ENCODE results near the gene HOXA13.

Gene HOXA13

DNA sequence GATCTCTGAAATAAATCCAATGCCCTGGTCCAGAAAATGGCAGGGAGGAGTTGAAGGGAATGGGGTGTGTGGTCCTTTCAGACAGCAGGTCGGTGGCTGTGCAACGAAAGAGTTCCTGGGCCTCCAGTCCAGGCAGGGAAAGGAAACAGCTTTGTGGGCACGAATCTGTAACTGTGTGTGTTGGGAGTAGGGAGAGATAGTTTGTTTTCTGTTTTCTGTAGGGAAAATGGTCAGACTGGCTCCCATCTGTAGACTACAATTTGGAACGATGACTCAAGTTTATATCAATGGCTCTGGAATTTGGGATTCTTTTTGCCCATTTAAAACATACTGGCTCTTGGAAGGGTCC is 32.0 kb downstream of the HOXA13 start:
- DNase-seq, result no peak

DNA sequence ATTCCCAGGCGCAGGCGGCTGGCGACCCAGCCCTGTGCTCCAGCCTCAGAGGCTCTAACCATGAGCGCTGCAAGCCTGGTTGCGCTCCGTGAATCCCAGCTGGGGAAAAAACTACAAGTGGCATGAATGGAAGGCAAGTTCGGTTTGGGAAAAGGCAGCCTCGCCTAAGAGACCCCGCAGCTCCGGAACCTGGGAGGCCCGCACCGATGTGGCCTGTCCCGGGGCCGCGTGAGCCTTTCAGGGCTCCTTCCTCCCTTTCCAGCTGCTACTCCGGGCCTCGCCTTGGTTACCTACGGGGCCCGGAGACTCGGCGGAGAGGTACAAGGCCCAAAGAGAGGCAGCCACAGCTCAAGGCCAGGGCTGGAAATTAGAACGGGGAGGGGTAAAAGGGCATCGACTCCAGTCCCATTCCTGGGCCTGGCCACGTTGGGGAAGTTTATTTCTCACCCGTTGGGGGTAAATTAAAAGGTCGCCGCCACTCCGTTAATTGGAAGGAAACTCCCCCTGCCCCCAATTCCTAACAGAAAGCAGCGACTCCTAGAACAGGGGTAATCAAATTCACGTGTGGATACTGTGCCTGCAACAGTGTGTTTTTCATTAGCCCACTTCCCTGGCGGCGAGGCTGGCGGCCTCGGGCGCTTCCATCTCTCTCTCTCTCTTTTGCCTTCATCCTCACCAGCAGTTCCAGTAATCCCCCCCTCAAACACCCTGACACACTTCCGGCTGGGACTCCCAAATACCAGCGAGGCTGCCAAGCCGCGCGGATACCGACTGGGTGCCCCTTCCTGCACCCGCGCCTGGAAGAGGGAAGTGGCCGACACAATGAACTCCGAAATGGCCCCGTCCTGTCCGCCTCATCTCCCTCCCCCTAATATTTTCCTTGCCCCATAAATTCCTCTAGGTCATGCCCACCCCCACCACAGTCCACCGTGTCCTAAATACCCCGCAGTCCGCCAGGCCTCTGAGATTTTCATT is 33.1 kb downstream of the HOXA13 start:
- DNase-seq, result no peak

DNA sequence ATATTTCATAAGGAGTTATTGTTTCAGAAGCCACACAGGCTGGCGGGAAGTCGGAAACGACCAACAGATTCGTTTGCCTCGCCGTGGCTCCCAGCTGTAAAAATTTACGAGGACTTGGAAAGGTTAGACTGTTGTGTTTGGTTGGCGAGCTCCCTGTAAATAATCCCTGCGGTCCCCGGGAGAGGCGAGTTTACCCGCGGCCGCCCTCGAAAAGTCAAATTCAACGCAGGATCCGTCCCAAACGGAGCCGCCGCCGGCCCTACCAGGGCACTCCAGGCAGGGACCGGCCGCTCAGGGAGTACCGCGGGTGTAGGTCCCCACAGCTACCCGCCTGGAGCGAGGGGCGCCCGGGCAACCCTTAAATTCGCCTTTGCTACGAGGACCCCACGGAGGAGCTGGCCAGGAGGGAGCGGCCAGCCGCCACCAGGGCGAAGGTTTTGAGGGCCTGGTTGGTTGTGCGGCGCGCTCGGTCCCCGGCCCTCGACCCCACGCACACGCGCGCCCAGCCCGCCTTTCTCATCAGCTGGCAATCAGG is 33.8 kb downstream of the HOXA13 start:
- no peak for DNase-seq

DNA sequence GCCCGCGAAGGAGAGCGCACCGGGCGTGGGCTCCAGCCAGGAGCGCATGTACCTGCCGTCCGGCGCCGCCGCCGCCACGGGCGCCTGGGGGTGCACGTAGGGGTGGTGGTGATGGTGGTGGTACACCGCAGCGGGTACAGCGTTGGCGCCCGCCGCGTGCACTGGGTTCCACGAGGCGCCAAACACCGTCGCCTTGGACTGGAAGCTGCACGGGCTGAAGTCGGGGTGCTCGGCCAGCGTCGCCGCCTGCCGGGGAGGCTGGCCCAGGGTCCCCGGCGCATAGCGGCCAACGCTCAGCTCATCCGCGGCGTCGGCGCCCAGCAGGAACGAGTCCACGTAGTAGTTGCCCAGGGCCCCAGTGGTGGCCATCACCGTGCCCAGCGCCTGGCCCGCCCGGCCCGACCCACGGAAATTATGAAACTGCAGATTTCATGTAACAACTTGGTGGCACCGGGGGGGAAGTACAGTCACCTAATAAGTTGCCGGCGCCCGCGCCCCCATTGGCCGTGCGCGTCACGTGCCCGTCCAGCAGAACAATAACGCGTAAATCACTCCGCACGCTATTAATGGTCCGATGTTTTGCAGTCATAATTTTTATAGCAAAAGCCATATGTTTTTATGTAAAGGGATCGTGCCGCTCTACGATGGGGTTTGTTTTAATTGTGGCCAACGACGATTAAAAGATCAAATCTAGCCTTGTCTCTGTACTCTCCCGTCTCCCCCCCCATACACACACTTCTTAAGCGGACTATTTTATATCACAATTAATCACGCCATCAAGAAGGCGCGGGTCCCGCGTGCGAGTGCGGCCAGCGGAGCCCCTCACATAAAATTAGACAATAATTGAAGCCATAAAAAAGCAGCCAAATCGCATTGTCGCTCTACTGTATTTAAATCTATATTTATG is 34.5 kb downstream of the HOXA13 start, which contains the start of gene HOXA9:
Gene HOXA9, minus strand, starts transcription at position 449 of the 907 bp plus-strand sequence. Its CDS starts 80 bp downstream, at position 369.
- no peak for DNase-seq

DNA sequence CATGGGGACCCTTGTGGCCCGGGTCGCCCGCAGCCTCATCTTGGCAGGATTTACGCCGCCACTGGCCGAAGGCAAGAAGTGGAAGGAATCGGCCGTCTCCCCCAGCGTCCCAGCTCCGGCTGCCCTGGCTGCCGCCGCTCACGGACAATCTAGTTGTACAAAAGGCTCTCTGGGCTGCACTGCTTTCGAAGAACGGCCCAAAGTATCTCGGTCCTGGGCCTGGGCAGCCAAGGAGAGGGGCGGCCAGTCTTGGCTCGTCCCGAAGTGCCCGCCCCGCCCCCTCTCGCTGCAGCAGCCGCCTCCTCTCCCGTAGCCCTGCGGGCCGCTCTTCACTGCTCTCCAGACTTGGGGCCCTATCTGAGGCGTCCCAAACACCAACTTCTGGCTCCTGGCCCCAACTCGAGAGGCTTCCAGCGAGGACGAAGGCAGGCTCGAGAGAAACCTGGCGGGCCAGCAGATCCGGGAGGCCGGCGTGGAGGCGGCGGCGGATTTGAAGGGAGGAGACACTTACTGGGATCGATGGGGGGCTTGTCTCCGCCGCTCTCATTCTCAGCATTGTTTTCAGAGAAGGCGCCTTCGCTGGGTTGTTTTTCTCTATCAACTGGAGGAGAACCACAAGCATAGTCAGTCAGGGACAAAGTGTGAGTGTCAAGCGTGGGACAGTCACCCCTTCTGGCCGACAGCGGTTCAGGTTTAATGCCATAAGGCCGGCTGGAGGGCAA is 35.4 kb downstream of the HOXA13 start:
- DNase-seq, result no peak

DNA sequence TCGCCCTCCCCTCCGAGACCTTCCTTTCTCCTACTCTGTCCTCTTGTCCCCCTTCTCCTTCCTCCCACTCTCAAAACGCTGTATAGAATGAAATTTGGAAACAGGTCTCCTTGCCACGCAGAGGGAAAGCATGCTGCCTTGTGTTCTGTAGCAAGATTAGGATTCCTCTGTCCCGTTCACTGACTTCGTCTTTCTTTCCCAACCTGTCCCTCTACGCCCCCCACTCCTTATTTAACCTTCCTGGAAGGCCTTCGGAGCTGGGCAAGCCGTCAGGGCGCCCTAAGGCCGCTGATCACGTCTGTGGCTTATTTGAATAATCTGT is 35.9 kb downstream of the HOXA13 start:
- DNase-seq, result no peak

DNA sequence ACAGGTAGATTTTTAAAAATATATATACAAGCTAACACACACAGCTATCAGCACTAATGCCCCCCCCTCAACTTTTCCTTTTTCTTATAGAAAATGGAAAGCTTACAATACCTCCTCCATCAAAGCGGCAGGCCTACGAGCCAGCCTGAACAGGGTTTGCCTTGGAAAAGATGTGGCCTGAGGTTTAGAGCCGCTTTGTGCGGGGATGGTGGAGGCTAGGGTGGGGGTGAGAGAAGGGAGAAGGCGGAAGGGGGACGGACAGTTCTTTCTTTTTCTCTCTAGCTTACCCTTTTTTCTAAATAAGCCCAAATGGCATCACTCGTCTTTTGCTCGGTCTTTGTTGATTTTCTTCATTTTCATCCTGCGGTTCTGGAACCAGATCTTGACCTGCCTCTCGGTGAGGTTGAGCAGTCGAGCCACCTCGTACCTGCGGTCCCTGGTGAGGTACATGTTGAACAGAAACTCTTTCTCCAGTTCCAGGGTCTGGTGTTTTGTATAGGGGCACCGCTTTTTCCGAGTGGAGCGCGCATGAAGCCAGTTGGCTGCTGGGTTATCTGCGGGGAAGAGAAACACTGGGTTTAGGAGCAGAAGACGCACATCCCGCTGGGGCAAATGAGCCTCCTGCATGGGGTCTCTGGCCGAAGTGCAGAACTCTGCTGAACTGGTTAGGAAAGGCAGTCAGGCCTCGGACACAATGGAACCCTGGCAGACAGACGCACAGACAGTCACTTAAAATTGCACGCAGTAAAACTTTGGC is 36.4 kb downstream of the HOXA13 start:
- no peak for DNase-seq

DNA sequence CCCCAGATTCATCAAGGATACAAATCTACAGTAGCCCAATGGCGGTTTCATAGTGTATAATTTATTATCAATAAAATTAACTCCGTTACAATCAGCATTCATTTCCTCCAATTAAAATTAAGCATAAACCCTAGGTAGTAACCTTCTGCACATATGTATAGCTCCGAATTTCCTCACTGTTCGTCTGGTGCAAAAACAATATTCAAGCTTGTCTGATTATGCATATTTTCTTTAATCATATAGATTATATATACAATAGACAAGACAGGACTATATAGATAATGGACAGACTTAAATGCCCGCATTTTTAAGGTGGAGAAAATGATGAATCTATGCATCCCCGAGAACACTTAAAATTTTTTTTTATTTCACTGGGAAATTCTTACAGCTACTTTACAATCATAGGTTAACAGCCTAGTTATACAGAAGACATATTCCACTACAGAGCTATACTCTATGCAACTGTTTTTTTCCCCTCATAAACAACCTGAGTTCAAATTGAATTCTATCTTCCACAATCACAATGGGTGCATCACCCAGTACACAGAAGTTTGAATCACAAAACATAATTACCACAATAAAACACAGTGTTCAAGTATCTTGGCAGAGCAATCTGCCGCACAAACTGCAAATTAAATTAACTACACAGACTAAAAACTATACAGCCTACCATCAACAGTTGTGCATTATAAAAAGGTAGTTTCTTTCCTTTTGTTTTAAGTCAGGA is 37.2 kb downstream of the HOXA13 start:
- no peak for DNase-seq

DNA sequence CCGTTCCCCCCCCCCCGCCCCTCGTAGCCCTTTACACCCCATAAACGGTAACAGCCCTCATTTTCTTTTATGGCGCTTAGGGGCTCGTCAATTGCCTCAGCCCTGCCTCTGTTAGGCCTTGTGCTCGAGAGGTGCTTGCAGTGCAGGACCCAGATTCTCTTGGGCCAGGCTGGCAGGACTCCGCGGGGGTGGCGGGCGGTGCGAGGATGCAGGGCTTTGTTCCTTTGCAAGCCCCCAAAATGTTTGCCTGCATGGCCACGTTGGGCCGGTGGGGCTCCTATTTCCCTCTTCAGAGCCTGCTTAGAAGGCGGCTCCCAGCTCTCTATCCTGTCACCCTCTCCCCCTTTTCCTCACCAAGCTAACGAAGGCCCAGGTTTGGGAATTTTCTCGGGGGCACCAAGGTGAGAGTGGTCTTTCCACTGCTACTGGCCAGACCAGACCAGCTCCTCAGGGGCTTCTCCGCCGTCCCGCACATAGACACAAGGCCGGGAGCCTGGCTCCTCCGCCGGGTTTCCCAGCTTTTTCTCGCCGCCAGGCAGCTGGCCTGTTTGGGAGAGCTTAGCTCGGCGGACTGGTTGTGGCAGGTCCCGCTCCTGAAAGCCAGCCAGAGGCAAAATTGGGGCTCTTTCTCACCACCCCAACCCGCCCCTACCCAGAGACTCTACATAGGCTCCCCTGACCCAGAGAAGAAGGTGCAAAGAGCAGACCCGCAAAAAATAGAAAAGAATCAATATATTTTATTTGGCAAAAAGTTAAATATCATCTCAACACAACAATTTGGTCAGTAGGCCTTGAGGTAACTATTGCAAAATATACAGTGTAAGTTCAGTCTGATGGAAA is 38.0 kb downstream of the HOXA13 start:
- no peak for DNase-seq

DNA sequence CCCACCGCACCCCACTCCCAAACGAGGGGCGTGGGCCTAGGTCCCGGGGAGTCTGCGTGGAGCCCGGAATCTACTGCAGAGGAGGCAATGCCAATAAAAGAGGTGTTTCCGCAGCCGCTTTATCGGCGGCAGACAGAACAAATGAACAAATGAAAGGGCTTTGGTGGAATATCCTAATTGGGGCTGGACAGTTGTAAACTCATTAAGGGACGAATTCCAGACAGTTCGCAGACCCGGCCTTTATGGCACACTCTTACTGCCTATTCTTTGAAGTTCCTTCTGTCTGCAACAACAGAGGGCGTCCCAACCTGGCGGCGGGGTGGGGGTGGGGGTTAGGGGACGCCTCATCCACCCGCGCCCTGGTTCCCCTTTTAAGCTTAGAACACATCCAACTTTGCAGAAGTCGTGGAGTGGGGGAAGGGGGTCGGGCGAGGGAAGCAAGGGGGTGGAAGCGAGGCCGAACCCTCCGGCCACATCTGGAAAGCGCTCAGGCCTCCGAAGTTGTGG is 38.6 kb downstream of the HOXA13 start:
- no peak for DNase-seq

DNA sequence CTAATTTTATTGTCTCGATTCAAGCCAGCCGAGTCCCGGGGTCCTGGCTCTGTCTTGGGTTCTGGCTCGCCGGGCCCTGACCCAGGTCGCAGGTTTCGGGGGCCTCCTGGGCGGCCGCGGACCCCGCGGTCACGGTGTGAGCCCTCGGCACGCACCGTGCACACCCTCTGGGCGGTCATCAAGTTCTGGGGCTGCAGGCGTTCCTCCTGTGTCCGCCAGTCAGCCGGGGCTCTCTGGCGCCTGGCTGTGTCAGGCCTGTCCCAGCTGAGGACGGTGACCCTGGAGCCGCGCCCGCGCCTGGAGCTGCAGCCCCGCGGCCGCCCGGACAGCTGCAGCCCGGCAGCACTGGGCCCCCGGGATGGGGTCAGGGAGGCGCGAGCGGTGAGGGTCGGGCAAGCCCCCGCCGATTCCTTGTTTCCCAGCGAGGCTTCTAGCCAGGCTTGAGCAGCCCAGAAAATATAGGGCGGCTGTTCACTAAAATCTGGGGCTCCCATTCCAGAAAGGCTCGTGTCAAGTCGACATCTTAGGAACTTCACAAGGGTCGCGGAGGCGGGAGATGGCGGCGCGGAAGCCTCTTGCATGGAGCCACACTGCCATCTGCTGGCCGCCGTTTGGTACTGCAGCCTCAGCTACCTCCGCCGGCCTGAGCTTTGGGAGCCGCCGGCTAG is 39.2 kb downstream of the HOXA13 start:
- DNase-seq, result peak; percentile 55

DNA sequence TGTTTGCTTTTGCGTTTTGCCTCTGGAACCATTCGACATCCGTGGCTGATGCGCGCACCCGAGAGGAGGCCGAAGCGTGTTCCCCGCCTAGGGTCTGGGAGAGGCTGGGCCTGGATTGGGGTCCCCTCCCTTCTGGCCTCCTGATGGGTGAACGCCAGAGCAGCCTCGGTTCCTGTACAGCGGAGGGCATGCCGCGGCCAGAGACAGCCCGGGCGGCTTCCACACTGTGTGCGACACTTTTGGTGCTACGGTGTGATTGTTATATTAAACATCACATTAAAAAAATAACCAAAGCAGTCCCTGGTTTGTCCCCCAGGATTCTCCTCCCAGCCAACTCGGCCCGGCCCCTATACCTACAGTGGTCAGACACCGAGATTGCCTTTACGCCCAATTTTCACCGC is 39.7 kb downstream of the HOXA13 start:
- no peak for DNase-seq

DNA sequence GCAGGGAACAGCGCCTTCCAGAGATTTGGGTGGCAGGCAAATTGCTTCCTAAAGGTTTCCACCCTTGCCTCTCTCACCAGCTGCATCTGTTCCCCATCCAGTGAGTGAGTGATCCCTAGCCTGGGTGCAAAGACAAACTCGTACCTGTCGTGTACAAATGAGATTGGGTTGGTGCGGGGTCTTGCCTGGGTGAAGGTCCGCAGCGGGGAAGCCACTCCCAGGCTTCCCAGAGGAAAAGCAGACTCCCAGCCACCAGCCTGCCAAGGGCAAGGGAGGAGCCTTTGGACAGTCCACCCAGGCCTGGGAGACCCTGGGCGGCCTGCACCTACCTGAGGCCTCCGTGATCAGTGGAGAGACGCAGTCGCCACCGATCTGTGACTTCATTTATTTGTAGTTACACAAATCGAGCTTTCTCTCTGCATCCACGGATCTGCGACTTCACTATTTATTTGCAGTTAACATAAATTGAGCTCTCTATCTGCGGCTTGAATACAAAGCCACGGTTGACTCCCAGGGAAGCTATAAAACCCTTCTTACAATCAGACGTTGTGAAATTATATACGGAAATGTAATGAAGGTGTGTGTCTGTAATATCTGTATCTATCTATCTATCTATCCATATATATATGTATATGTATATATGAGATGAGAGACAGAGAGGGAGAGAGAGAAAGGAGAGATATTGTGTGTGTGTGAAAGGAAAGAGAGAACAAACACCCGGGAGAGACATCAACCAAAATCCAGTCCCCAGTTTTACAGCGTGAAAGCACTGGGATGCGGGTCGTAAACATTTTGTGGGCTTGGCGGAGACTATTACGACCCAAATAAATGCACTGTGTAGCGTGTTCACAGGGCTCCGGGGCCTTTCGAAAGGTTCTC is 40.4 kb downstream of the HOXA13 start:
- DNase-seq, result no peak

DNA sequence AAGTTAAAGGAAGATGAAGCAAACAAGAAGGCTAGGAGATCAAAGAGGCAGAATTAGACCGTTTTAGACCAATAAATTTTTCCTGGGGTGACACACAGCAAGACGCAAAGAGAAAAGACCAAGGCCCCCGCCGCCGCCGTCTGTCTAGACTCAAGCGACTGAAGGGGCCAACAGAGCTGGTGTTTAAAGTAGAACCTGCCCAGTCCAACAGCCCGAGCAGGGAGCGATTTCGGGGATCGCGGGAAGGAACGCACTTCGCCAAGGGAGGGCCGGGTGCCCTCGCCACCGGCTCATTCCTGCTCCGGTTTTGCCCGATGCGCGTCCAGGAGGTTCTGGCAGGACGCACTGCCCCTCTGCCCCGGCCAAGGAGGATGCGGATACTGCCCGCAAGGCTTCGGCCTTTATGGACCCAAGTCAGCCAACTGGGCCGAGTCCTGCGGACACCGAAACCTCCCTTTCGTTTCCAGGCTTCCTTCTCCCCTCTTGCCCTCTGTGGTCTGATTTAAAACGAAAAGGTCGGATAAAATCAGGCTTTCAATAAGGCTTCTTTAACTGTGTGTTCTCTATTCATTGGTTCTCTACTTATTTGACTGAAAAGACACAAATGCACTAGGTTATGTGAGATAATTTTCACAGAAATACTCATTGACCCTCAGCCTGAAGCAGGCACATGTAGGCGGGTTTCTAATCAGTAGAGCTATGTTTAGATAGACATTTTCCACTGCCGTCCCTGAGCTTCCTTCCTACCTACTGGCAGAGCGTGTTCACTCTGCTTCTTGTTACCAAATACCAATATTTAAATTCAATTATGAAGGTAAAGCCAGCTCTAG is 41.2 kb downstream of the HOXA13 start:
- no peak for DNase-seq

DNA sequence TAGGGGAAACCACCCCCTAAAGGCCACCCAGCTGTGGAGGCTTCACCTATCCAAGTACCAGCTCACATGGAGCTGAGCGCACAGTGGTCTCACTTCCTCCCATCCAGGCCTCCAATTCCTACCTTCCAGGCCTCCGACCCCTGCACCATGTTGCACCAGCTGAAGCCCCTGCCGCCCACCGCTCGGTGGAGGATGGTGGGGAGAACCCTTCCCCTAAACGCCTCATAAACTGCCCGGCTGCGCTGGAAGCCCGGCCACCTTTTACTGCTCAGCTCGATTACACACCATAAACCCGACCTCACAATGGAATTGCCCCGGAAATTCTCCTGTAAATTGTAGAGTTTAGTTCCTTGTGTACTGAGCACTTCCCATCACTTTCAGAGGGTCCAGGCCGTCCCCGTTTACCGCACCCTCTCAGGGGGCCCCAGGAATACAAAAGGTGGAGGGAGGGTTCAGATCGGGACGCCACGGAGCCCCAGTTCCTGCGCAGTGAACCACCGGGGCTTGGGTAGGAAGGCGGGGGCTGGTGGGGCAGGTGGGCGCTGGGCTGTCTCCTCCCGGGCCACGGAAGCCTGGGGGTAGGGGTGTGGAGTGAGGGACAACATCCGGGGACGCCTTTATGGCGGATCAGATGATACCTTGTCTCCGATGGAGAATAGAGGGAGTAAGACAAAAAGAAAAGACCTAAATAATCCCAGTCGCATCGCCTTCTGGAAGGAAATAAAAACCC is 42.0 kb downstream of the HOXA13 start:
- no peak for DNase-seq

DNA sequence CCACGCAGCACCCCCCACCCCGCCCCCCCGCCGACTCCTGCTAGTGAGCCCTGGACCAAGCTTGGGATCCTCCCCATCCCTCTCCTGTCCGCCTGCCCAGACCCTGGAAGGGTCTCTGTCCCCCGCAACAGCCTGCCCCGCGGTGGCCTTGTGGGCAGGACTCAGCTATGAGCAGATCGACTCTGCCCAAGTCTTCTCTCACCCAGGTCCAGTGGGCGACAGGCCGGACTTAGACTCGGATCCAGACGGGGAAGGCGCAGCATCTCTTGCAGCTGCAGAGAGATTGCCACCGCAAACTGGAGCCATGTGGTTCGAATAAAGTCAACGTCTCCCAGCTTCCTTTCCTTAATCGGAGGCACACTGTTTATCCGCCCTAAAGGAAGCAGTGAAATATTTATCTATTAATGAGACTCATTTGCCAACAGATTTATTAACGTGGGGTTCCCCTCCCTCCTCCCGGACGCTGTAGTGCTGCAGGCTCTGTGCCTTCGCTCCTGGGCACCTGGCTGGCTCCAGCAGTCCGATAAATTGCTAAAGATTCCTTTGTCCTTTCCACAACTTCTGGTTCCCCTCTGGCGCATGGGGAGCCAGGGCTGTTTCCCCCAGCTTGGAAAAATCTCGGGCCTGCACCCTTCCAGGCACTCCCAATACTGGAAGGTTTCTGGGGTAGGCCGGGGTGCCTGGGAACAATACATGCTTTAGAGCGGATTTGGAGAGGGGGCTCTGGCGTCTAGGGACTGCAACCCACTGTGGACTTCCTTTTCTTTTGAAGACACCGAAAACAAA is 42.8 kb downstream of the HOXA13 start:
- no peak for DNase-seq
